SH-SY5Y (cell line): Measurements from ENCODE around the gene ANXA11.

Experiments used
- GATA2 ChIP-seq: IDR thresholded peaks from 2 replicates; pipeline ENCODE4 v1.6.1; 2011; ENCODE audit warnings: mild to moderate bottlenecking, low read depth, low read length
- GATA3 ChIP-seq: IDR thresholded peaks from 2 replicates; pipeline ENCODE4 v1.6.1; 2011; ENCODE audit warnings: low read depth, mild to moderate bottlenecking, low read length, moderate library complexity

GRCh38 chr10:80156216-80156615 lies 49.1 kb downstream of the ANXA11 start:
- TF ChIP-seq GATA2: no peak
- no peak for TF ChIP-seq GATA3
